H1 (cell line): Measurements from ENCODE around the gene DENND5B. TPM values are rescaled to one million over a fixed set of nuclear protein-coding genes. Genes with fewer than 3 reads are reported as not detected.

Experiments used
- ATF2 ChIP-seq: IDR thresholded peaks from 2 replicates; pipeline ENCODE4 v1.6.1; 2012; ENCODE audit warnings: low read length, inconsistent platforms
- BRCA1 ChIP-seq: IDR thresholded peaks from 2 replicates; pipeline ENCODE4 v1.6.1; 2012; ENCODE audit warnings: low read depth, low read length, improper control_type of control experiment
- POU5F1 ChIP-seq: IDR thresholded peaks from 2 replicates; pipeline ENCODE4 v1.6.1; 2011; ENCODE audit warnings: low read depth, mild to moderate bottlenecking, low read length, moderate library complexity
- RNF2 ChIP-seq: fragments of 200-900, 300-1000 bp; sonication (generic); IDR thresholded peaks from 2 replicates; pipeline ENCODE4 v1.7.1; 2016; ENCODE audit warnings: borderline replicate concordance, low read depth, mild to moderate bottlenecking, antibody characterized with exemption, low read length; ENCODE audit not compliant: poor library complexity, severe bottlenecking; ENCODE audit errors: missing control alignments
- TCF12 ChIP-seq: IDR thresholded peaks from 2 replicates; pipeline ENCODE4 v1.6.1; 2011; ENCODE audit warnings: low read depth, mild to moderate bottlenecking, low read length
- TEAD4 ChIP-seq: IDR thresholded peaks from 2 replicates; pipeline ENCODE4 v1.6.1; 2012; ENCODE audit warnings: low read depth, low read length, inconsistent platforms, mixed read lengths
- polyA plus RNA-seq, 7 experiments: library from polyadenylated mRNA; depleted of rRNA in 3 of 7; stranded (reverse) in 5 of 7; unstranded in 2 of 7; fragments of >200 nt in 5 of 7; fragments of 200-250 nt in 2 of 7; gene quantifications; 1 replicate in 5 of 7; 2 replicates in 1 of 7; 4 replicates in 1 of 7; pipeline versions ENCODE4 v1.2.1 to v1.2.3, GENCODE V29; 2011 to 2013; ENCODE audit warnings: missing spikeins in 2 of 7, mixed read lengths in 2 of 7
- total RNA-seq: library from RNA; stranded (reverse); fragmentation: NEBNext Ultra II Directional; extraction: Animal tissue kit (Norgen Biotek cat#: 25700); gene quantifications from 2 replicates; pipeline ENCODE4 v1.2.1, GENCODE V29; 2021

DENND5B gene
- total and polyA plus RNA-seq, 2 of the 8 experiments (the other 6 are each of a cell fraction or from before 2014, with no cell fraction given) = 13.4 to 20.2 TPM

- no peak for TF ChIP-seq RNF2
- TF ChIP-seq TCF12 = no peak
- no peak for TF ChIP-seq BRCA1
- no peak for TF ChIP-seq ATF2
- TF ChIP-seq POU5F1 = no peak
- no peak for TF ChIP-seq TEAD4
Observed at GRCh38 chr12:31474751-31475150, 116.2 kb downstream of the DENND5B start (continued).
